PC-9 (cell line): ENCODE measurements around the gene FSIP1. TPM values are rescaled to one million over a fixed set of nuclear protein-coding genes. Genes with fewer than 3 reads are reported as not detected.

Experiments
- BruUV-seq: library from RNA; stranded (reverse); fragments of 400-500 nt; replicated peaks from 2 replicates; lab custom pipeline; 2021; lab: Mats Ljungman, UMichigan
- CTCF ChIA-PET: fragments of 300-600 bp; sonication (Branson Sonifier 250); formaldehyde crosslinking; loops from one replicate; lab custom pipeline; 2022; ENCODE audit warnings: antibody characterized with exemption; lab: Charles Lee
- POLR2A ChIA-PET: fragments of 300-600 bp; sonication (Branson Sonifier 250); formaldehyde crosslinking; loops from one replicate; lab custom pipeline; 2022; ENCODE audit warnings: antibody characterized with exemption; ENCODE audit not compliant: unreplicated experiment; lab: Charles Lee
- DNase-seq, 2 experiments: peaks; one replicate each; pipeline versions ENCODE4 v3.0.0 to v3.0.0-alpha.2; 2015 to 2022; ENCODE audit warnings: mixed read lengths in 1 of 2
- H2AFZ ChIP-seq: fragments of 200-600 bp; sonication (generic); 2 replicates; pipeline ENCODE4 v1.8.1; 2017; ENCODE audit warnings: antibody characterized with exemption
- H3F3A ChIP-seq: fragments of 200-600 bp; sonication (generic); 2 replicates; pipeline ENCODE4 v1.8.1; 2017; ENCODE audit warnings: antibody characterized with exemption, mild to moderate bottlenecking, low read depth; ENCODE audit not compliant: insufficient read depth
- H3K27ac ChIP-seq: fragments of 200-600 bp; sonication (generic); 2 replicates; pipeline ENCODE4 v1.6.1; 2016; ENCODE audit warnings: mixed run types
- H3K27me3 ChIP-seq: fragments of 200-600 bp; sonication (generic); 2 replicates; pipeline ENCODE4 v1.6.1; 2016; ENCODE audit warnings: low read depth, mixed run types; ENCODE audit not compliant: insufficient read depth
- H3K36me3 ChIP-seq: fragments of 200-600 bp; sonication (generic); 2 replicates; pipeline ENCODE4 v1.6.1; 2016; ENCODE audit warnings: low read depth, mixed run types
- H3K4me1 ChIP-seq: fragments of 200-600 bp; sonication (generic); replicated peaks from 2 replicates; pipeline ENCODE4 v1.6.1; 2016; ENCODE audit warnings: mixed run types; ENCODE audit not compliant: insufficient read depth
- H3K4me2 ChIP-seq: fragments of 200-600 bp; sonication (generic); 2 replicates; pipeline ENCODE4 v1.6.1; 2017; ENCODE audit warnings: mixed run types
- H3K4me3 ChIP-seq: fragments of 200-600 bp; sonication (generic); 2 replicates; pipeline ENCODE4 v1.6.1; 2016; ENCODE audit warnings: mixed run types
- H3K79me2 ChIP-seq: fragments of 200-600 bp; sonication (generic); 2 replicates; pipeline ENCODE4 v1.6.1; 2017; ENCODE audit warnings: low read depth, mixed run types
- H3K9me2 ChIP-seq: fragments of 200-600 bp; sonication (generic); 2 replicates; pipeline ENCODE4 v1.8.1; 2017; ENCODE audit warnings: mild to moderate bottlenecking; ENCODE audit not compliant: insufficient read depth
- H3K9me3 ChIP-seq: fragments of 200-600 bp; sonication (generic); 2 replicates; pipeline ENCODE4 v1.8.1; 2016; ENCODE audit warnings: low read depth; ENCODE audit not compliant: insufficient read depth
- H4K20me1 ChIP-seq: fragments of 200-600 bp; sonication (generic); 2 replicates; pipeline ENCODE4 v1.8.1; 2017; ENCODE audit not compliant: insufficient read depth
- CTCF ChIP-seq: fragments of 200-600 bp; sonication (generic); conservative IDR thresholded peaks from 2 replicates; pipeline ENCODE4 v1.6.1; 2017; ENCODE audit warnings: mixed run types, antibody characterized with exemption, mild to moderate bottlenecking, moderate library complexity
- EZH2 ChIP-seq: fragments of 200-600 bp; sonication (generic); IDR thresholded peaks from 2 replicates; pipeline ENCODE4 v1.8.0; 2017; ENCODE audit warnings: antibody characterized with exemption, low read depth
- intact Hi-C: fragments of 100-400 bp; cut with micrococcal nuclease; formaldehyde crosslinking; loops from one replicate; pipeline ENCODE4 v1.10.0; 2022; ENCODE audit not compliant: unreplicated experiment
- total RNA-seq: library from RNA; stranded (reverse); gene quantifications from 2 replicates; pipeline ENCODE4 v1.2.3, GENCODE V29; 2021

Gene FSIP1
- total RNA-seq, 1 experiment from 2014 or later, result 1.2 TPM

- H3K27ac ChIP-seq, result no peak overlapping the region
- ChIA-PET POLR2A (no interaction called here), CTCF (no interaction called here)
- BruUV-seq, result no TSS peak
- no peaks in the 10 kb centered on the region for H3K9me3 ChIP-seq
- no peak for DNase-seq
- H3K9me2 ChIP-seq, result no peaks in the 10 kb centered on the region
- H3K27me3 ChIP-seq, result no peaks in the 10 kb centered on the region
- H3K4me3 ChIP-seq, result no peak overlapping the region
- no peak for TF ChIP-seq CTCF
- no peak for TF ChIP-seq EZH2
- intact Hi-C loops, result no loop called here
- H3F3A ChIP-seq, result no peaks in the 10 kb centered on the region
- no peaks in the 10 kb centered on the region for H4K20me1 ChIP-seq
- H3K4me1 ChIP-seq, result peaks cover 14% of the 10 kb centered on the region
- H3K79me2 ChIP-seq, result no peaks in the 10 kb centered on the region
- no peaks in the 10 kb centered on the region for H3K36me3 ChIP-seq
- H3K4me2 ChIP-seq, result no peak overlapping the region
- no peak overlapping the region for H2AFZ ChIP-seq
These were observed 10.2 kb upstream of the FSIP1 start for GRCh38 chr15:39792844-39793335.

GRCh38 chr15:39792025-39792843 lies 9.6 kb upstream of the FSIP1 start:
- H3K27ac ChIP-seq, result no peak overlapping the region
- no peaks in the 10 kb centered on the region for H3K79me2 ChIP-seq
- no peaks in the 10 kb centered on the region for H4K20me1 ChIP-seq
- no peak overlapping the region for H2AFZ ChIP-seq
- BruUV-seq, result no TSS peak
- no peaks in the 10 kb centered on the region for H3K9me2 ChIP-seq
- H3K9me3 ChIP-seq, result no peaks in the 10 kb centered on the region
- CTCF ChIA-PET, result interaction anchor here (0.8 kb wide), 1 partner anchor 486 kb away, joined by 4 read pairs; no protein-coding TSS in a partner anchor
- POLR2A ChIA-PET, result no interaction called here
- no peaks in the 10 kb centered on the region for H3K36me3 ChIP-seq
- H3K4me2 ChIP-seq, result 0 out of 2 replicates have a peak overlapping the region, but pooled peaks have one; percentile 13
- TF ChIP-seq CTCF (no peak), EZH2 (no peak)
- H3K4me1 ChIP-seq, result peaks cover 14% of the 10 kb centered on the region
- intact Hi-C loops, result no loop called here
- DNase-seq, result no peak
- H3K4me3 ChIP-seq, result no peak overlapping the region
- H3K27me3 ChIP-seq, result no peaks in the 10 kb centered on the region
- no peaks in the 10 kb centered on the region for H3F3A ChIP-seq

- H3K27ac ChIP-seq, result no peak overlapping the region
- no peaks in the 10 kb centered on the region for H3K9me2 ChIP-seq
- no peaks in the 10 kb centered on the region for H4K20me1 ChIP-seq
- BruUV-seq, result no TSS peak
- TF ChIP-seq EZH2, result no peak
- TF ChIP-seq CTCF, result no peak
- no peak for DNase-seq
- peaks cover 4% of the 10 kb centered on the region; the same call in 1 of the 2 replicates for H3F3A ChIP-seq
- no peaks in the 10 kb centered on the region for H3K27me3 ChIP-seq
- ChIA-PET CTCF (no interaction called here), POLR2A (interaction anchor here (0.7 kb wide), 1 partner anchor 62 kb away, joined by 8 read pairs; no protein-coding TSS in a partner anchor)
- no peaks in the 10 kb centered on the region for H3K79me2 ChIP-seq
- peaks cover 14% of the 10 kb centered on the region for H3K4me1 ChIP-seq
- H3K4me3 ChIP-seq, result no peak overlapping the region
- no peak overlapping the region for H2AFZ ChIP-seq
- H3K9me3 ChIP-seq, result no peaks in the 10 kb centered on the region
- H3K4me2 ChIP-seq, result no peak overlapping the region
- intact Hi-C loops, result loop anchor here (10.0 kb wide), 3 partner anchors 85 to 1085 kb away; partner anchors contain the start of gene BUB1B
- H3K36me3 ChIP-seq, result no peaks in the 10 kb centered on the region
These were observed 7.1 kb upstream of the FSIP1 start for GRCh38 chr15:39789736-39790135.
